Kidney (tissue), 14 donors: ENCODE results near the gene PRSS1. TPM values are rescaled to one million over a fixed set of nuclear protein-coding genes. Genes with fewer than 3 reads are reported as not detected.

Experiments used
- DNase-seq, 5 donors: peaks; one replicate each; pipeline ENCODE4 v3.0.0-alpha.2; 2013 to 2020
- FAIRE-seq: peaks from 2 replicates; lab custom pipeline; 2012; peaks lifted over from hg19 to GRCh38; lab: Jason Lieb, UNC
- H3K27ac ChIP-seq, 2 donors: one replicate each; pipeline ENCODE4 v1.7.0; 2013; ENCODE audit warnings: low read depth in 2 of 2, low read length in 2 of 2, inconsistent platforms in 1 of 2
- H3K27me3 ChIP-seq: one replicate; pipeline ENCODE4 v1.7.1; 2013; ENCODE audit warnings: low read length, inconsistent platforms; ENCODE audit not compliant: control insufficient read depth, insufficient read depth
- H3K36me3 ChIP-seq, 3 donors: one replicate each; pipeline versions ENCODE4 v1.7.0 to v1.7.1; 2013; ENCODE audit warnings: low read length in 3 of 3, control low read depth in 1 of 3, inconsistent platforms in 1 of 3; ENCODE audit not compliant: insufficient read depth in 3 of 3, control insufficient read depth in 2 of 3
- H3K4me1 ChIP-seq, 3 donors: one replicate each; pipeline versions ENCODE4 v1.7.0 to v1.7.1; 2013; ENCODE audit warnings: low read length in 3 of 3, inconsistent platforms in 1 of 3, low read depth in 1 of 3; ENCODE audit not compliant: control insufficient read depth in 2 of 3, insufficient read depth in 2 of 3
- H3K4me3 ChIP-seq, 3 donors: one replicate each; pipeline versions ENCODE4 v1.7.0 to v1.8.1; 2013; ENCODE audit warnings: low read length in 3 of 3, control low read depth in 1 of 3, inconsistent platforms in 1 of 3
- H3K9ac ChIP-seq, 3 donors: one replicate each; pipeline versions ENCODE4 v1.7.0 to v1.7.1; 2013; ENCODE audit warnings: low read length in 3 of 3, control low read depth in 1 of 3, inconsistent platforms in 1 of 3
- H3K9me3 ChIP-seq, 3 donors: one replicate each; pipeline versions ENCODE4 v1.7.0 to v1.7.1; 2013; ENCODE audit warnings: low read length in 3 of 3, control low read depth in 1 of 3, inconsistent platforms in 1 of 3; ENCODE audit not compliant: control insufficient read depth in 2 of 3, insufficient read depth in 1 of 3
- intact Hi-C: fragments of 100-400 bp; cut with DNase I; formaldehyde crosslinking; loops from one replicate; pipeline ENCODE4 v1.11.1; 2022
- polyA plus RNA-seq: library from polyadenylated mRNA; stranded (reverse); fragments of 350-450 nt; fragmentation: Illumina TruSeq; extraction: RNeasy Lipid Tissue Mini Kit (QIAGEN cat#74804); gene quantifications from one replicate; pipeline ENCODE4 v1.2.3, GENCODE V29; 2014; ENCODE audit warnings: low read depth, low replicate concordance; ENCODE audit not compliant: insufficient read depth
- total RNA-seq: library from RNA; stranded (reverse); fragmentation: NEBNext Ultra II Directional; extraction: Animal tissue kit (Norgen Biotek cat#: 25700); gene quantifications from one replicate; pipeline ENCODE4 v1.2.1, GENCODE V29; 2021
- TF ChIP-seq, protein P1 (sequence below): IDR thresholded peaks from 3 replicates; pipeline ENCODE4 v1.5.1; 2012; ENCODE audit warnings: mild to moderate bottlenecking, moderate library complexity, borderline replicate concordance; ENCODE audit not compliant: insufficient read depth; ENCODE audit errors: extremely low read depth
- donor health status: control.
- donor health status: control.
- donor health status: control.
- donor health status: control.
- donor health status: control.
- donor health status: DM: yes; HTN: yes; CAD: no.
- donor health status: Normal renal cell carcinoma (clear cell type).

Gene PRSS1
- total and polyA plus RNA-seq, 2 donors from 2014 or later: not detected

GRCh38 chr7:142799437-142799835 lies 50.2 kb downstream of the PRSS1 start:
- TF ChIP-seq, protein P1, sequence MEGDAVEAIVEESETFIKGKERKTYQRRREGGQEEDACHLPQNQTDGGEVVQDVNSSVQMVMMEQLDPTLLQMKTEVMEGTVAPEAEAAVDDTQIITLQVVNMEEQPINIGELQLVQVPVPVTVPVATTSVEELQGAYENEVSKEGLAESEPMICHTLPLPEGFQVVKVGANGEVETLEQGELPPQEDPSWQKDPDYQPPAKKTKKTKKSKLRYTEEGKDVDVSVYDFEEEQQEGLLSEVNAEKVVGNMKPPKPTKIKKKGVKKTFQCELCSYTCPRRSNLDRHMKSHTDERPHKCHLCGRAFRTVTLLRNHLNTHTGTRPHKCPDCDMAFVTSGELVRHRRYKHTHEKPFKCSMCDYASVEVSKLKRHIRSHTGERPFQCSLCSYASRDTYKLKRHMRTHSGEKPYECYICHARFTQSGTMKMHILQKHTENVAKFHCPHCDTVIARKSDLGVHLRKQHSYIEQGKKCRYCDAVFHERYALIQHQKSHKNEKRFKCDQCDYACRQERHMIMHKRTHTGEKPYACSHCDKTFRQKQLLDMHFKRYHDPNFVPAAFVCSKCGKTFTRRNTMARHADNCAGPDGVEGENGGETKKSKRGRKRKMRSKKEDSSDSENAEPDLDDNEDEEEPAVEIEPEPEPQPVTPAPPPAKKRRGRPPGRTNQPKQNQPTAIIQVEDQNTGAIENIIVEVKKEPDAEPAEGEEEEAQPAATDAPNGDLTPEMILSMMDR: no peak
- no peak for FAIRE-seq
- Histone ChIP-seq H3K9me3 (no peaks in the 10 kb centered on the region), H3K27me3 (peaks cover 24% of the 10 kb centered on the region), H3K4me3 (no peak overlapping the region), H3K27ac (no peak overlapping the region), H3K4me1 (peaks cover 0 to 6% (median 0%) of the 10 kb centered on the region in 3 donors), H3K9ac (no peak overlapping the region), H3K36me3 (no peaks in the 10 kb centered on the region)
- intact Hi-C loops: no loop called here
- no peak for DNase-seq

DNA sequence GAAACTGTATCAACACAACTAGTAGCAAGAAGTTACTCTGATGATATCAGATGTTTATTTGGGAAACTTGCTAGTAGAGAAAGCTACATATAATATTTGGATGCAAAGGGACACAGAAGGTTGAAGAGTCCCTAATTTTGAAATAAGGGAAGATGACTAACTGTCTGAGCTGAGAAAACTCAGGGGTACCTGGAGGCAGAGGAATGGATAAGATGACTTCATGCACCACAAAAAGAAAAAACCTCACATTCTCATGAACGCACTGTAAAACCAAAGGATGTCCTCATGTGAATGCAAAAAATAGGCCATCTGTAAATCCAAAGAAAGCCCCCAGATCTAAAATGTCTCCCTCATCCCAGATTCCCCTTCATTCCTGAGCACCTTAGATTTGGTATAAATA lies 50.8 kb downstream of the PRSS1 start:
- DNase-seq: no peak
- intact Hi-C loops: no loop called here
- Histone ChIP-seq H3K9me3 (no peaks in the 10 kb centered on the region), H3K9ac (no peak overlapping the region), H3K27me3 (peaks cover 24% of the 10 kb centered on the region), H3K4me1 (peaks cover 0 to 6% (median 0%) of the 10 kb centered on the region in 3 donors), H3K36me3 (no peaks in the 10 kb centered on the region), H3K27ac (no peak overlapping the region), H3K4me3 (no peak overlapping the region)
- FAIRE-seq: no peak
- TF ChIP-seq, protein P1: no peak

DNA sequence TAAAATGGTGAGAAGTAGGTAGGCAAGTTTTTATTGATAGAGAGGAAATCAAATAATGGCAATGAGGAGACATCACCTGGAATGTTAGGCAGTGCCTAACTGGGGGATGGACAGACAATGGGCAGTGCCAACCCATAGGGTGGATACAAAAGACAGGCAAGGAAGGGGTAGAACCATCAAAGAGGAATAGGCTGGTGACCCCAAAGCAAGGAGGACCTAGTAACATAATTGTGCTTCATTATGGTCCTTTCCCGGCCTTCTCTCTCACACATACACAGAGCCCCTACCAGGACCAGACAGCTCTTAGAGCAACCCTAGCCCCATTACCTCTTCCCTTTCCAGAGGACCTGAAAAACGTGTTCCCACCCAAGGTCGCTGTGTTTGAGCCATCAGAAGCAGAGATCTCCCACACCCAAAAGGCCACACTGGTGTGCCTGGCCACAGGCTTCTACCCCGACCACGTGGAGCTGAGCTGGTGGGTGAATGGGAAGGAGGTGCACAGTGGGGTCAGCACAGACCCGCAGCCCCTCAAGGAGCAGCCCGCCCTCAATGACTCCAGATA lies 51.5 kb downstream of the PRSS1 start:
- no peak overlapping the region for H3K9ac ChIP-seq
- no peak for DNase-seq
- intact Hi-C loops: no loop called here
- no peaks in the 10 kb centered on the region for H3K36me3 ChIP-seq
- H3K4me1 ChIP-seq: peaks cover 0 to 6% (median 0%) of the 10 kb centered on the region in 3 donors
- no peak overlapping the region for H3K4me3 ChIP-seq
- no peak for FAIRE-seq
- TF ChIP-seq, protein P1: no peak
- no peaks in the 10 kb centered on the region for H3K9me3 ChIP-seq
- H3K27me3 ChIP-seq: peaks cover 24% of the 10 kb centered on the region
- no peak overlapping the region for H3K27ac ChIP-seq
